GM23248 (cell line): ENCODE data around the gene CLEC16A. TPM values are rescaled to one million over a fixed set of nuclear protein-coding genes. Genes with fewer than 3 reads are reported as not detected.
A peak's percentile ranks its signal among the peaks of the same experiment; 100 is the strongest.

Experiments
- DNase-seq: peaks from one replicate; pipeline ENCODE4 v3.0.0-alpha.2; 2015
- H2AFZ ChIP-seq: fragments of 200-600 bp; sonication (generic); 2 replicates; pipeline ENCODE4 v1.6.1; 2016; ENCODE audit warnings: antibody characterized with exemption
- H3F3A ChIP-seq: fragments of 200-600 bp; sonication (generic); 2 replicates; pipeline ENCODE4 v1.6.1; 2016; ENCODE audit warnings: mild to moderate bottlenecking, antibody characterized with exemption, mixed run types; ENCODE audit not compliant: insufficient read depth
- H3K27ac ChIP-seq: fragments of 200-600 bp; sonication (generic); 2 replicates; pipeline ENCODE4 v1.5.1; 2016; ENCODE audit warnings: mild to moderate bottlenecking
- H3K27me3 ChIP-seq: fragments of 200-600 bp; sonication (generic); replicated peaks from 2 replicates; pipeline ENCODE4 v1.6.1; 2016; ENCODE audit warnings: mild to moderate bottlenecking; ENCODE audit not compliant: insufficient read depth
- H3K36me3 ChIP-seq: fragments of 200-600 bp; sonication (generic); 2 replicates; pipeline ENCODE4 v1.6.1; 2016; ENCODE audit warnings: low read depth, mild to moderate bottlenecking
- H3K4me1 ChIP-seq: fragments of 200-600 bp; sonication (generic); 2 replicates; pipeline ENCODE4 v1.6.1; 2016; ENCODE audit warnings: mild to moderate bottlenecking; ENCODE audit not compliant: insufficient read depth
- H3K4me2 ChIP-seq: fragments of 200-600 bp; sonication (generic); one replicate; pipeline ENCODE4 v1.6.1; 2016; ENCODE audit warnings: mild to moderate bottlenecking; ENCODE audit not compliant: unreplicated experiment
- H3K4me3 ChIP-seq: fragments of 200-600 bp; sonication (generic); 2 replicates; pipeline ENCODE4 v1.5.1; 2016; ENCODE audit warnings: mild to moderate bottlenecking
- H3K79me2 ChIP-seq: fragments of 200-600 bp; sonication (generic); 2 replicates; pipeline ENCODE4 v1.6.1; 2016; ENCODE audit warnings: mild to moderate bottlenecking; ENCODE audit not compliant: insufficient read depth
- H3K9ac ChIP-seq: fragments of 200-600 bp; sonication (generic); 2 replicates; pipeline ENCODE4 v1.6.1; 2016; ENCODE audit warnings: mild to moderate bottlenecking
- H3K9me2 ChIP-seq: fragments of 200-600 bp; sonication (generic); 2 replicates; pipeline ENCODE4 v1.6.1; 2016; ENCODE audit warnings: mixed run types, mild to moderate bottlenecking, moderate library complexity; ENCODE audit not compliant: insufficient read depth
- H3K9me3 ChIP-seq: fragments of 200-600 bp; sonication (generic); one replicate; pipeline ENCODE4 v1.6.1; 2017; ENCODE audit warnings: low read depth
- H4K20me1 ChIP-seq: fragments of 200-600 bp; sonication (generic); 2 replicates; pipeline ENCODE4 v1.6.0; 2016; ENCODE audit not compliant: insufficient read depth
- EZH2 ChIP-seq: fragments of 200-600 bp; sonication (generic); IDR thresholded peaks from 2 replicates; pipeline ENCODE4 v1.6.1; 2018; ENCODE audit warnings: antibody characterized with exemption, mild to moderate bottlenecking; ENCODE audit not compliant: insufficient read depth, poor library complexity, severe bottlenecking
- EZH2phosphoT487 ChIP-seq: fragments of 200-600 bp; sonication (generic); IDR thresholded peaks from 2 replicates; pipeline ENCODE4 v1.6.1; 2018; ENCODE audit warnings: antibody characterized with exemption, moderate library complexity, mild to moderate bottlenecking, low read depth; ENCODE audit not compliant: insufficient read depth
- WGBS, 2 experiments: methylation state at CpG; one replicate each; pipeline ENCODE4 v1.1.6; 2015 to 2017; ENCODE audit warnings: low lambda C conversion rate in 2 of 2, low coverage in 1 of 2; ENCODE audit errors: missing lambda C conversion rate in 2 of 2; 5-methylcytosine and 5-hydroxymethylcytosine counted together
- in situ Hi-C: fragments of 300-500 bp; cut with MboI; formaldehyde crosslinking; loops from 2 replicates; pipeline ENCODE4 v1.15.0; 2020
- polyA plus RNA-seq: library from polyadenylated mRNA; unstranded; fragments of >200 nt; fragmentation: Nextera tagmentation; extraction: Ambion mirVana; gene quantifications from 2 replicates; pipeline ENCODE4 v1.2.1, GENCODE V29; 2016
- total RNA-seq: library from RNA; depleted of rRNA; stranded (reverse); fragments of >200 nt; shearing (Covaris generic); gene quantifications from 2 replicates; pipeline ENCODE4 v1.2.3, GENCODE V29; 2014

The CLEC16A gene
- total and polyA plus RNA-seq, 2 experiments from 2014 or later: 13.2 to 21.4 TPM

DNA sequence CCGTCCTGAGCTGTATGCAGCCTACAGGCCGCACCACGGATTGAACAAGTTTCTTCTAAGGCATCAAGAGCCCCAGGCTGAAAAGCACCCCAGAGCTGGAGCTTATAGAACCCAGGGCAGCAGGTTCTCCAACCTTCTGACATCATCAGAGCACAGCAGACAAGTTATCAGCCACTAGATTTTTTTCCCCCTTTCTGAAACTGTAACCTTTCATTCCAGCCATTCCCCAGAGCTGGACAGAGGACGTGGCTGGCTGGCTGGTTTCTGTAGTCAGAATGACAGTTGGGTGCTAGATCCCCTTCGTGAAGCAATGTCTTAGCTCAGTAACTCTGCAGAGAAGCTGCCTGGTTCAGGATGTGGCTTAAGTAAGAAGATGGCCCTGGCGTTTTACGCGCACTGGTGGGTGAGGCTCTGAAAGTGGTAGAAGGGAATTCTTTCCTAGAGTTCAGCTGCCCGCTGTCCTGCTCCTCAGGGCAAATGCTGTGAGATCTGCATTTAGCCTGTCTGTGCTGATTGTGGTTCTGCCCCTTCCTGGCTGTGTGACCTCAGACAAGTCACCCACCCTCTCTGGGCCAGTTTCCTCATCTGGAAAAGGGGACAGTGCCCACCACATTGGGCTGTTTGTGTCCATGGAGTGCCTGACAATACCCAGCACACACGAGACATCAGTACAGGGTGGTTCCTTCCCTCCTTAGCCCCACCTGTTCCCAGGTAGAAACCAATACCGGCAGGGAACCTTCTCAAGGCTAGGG lies 11.2 kb upstream of the CLEC16A start:
- Histone ChIP-seq H3K27me3 (no peaks in the 10 kb centered on the region), H3F3A (no peaks in the 10 kb centered on the region), H2AFZ (no peak overlapping the region), H3K9me2 (no peaks in the 10 kb centered on the region), H3K9me3 (no peaks in the 10 kb centered on the region), H3K4me1 (peaks cover 17% of the 10 kb centered on the region; the same call in 1 of the 2 replicates), H3K79me2 (peaks cover 79% of the 10 kb centered on the region), H3K36me3 (no peaks in the 10 kb centered on the region), H3K4me2 (no peak overlapping the region), H3K9ac (no peak overlapping the region), H4K20me1 (peaks cover 6% of the 10 kb centered on the region; the same call in 1 of the 2 replicates), H3K4me3 (no peak overlapping the region), H3K27ac (no peak overlapping the region)
- WGBS, 2 experiments: 85 to 91% methylated on average over 11 of the region's 11 CpGs
- no peak for DNase-seq
- TF ChIP-seq EZH2phosphoT487: no peak
- TF ChIP-seq EZH2: no peak
- in situ Hi-C loops: no loop called here

DNA sequence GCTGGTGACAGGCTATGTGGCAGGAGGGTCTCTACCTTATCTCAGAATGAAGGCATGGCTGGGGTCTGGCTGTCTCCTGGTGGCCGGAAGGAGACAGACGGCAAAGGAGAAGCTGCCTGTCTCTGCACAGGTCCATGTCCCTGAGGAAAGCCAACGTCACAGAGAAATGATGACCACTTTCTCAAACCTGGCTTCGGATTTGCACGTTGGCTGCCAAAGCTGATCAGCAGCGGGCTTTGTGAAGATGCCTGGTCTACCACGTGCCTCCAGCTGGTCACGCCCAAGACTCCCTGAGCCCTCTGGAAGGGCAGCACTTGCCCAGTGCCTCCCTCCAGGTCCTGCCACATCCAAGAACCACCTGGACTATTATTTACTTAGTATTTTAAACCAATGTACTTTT lies 10.5 kb upstream of the CLEC16A start:
- Histone ChIP-seq H3K9me3 (no peaks in the 10 kb centered on the region), H3K4me3 (no peak overlapping the region), H2AFZ (no peak overlapping the region), H3K9ac (no peak overlapping the region), H3K4me2 (no peak overlapping the region), H3K79me2 (peaks cover 86% of the 10 kb centered on the region), H4K20me1 (peaks cover 6% of the 10 kb centered on the region; the same call in 1 of the 2 replicates), H3K27ac (no peak overlapping the region), H3K9me2 (no peaks in the 10 kb centered on the region), H3F3A (no peaks in the 10 kb centered on the region), H3K4me1 (peaks cover 22% of the 10 kb centered on the region; the same call in 1 of the 2 replicates), H3K27me3 (no peaks in the 10 kb centered on the region), H3K36me3 (no peaks in the 10 kb centered on the region)
- in situ Hi-C loops: no loop called here
- no peak for DNase-seq
- TF ChIP-seq EZH2phosphoT487: no peak
- TF ChIP-seq EZH2: no peak
- 51 to 54% methylated on average over 8 of the region's 8 CpGs for WGBS, 2 experiments

DNA sequence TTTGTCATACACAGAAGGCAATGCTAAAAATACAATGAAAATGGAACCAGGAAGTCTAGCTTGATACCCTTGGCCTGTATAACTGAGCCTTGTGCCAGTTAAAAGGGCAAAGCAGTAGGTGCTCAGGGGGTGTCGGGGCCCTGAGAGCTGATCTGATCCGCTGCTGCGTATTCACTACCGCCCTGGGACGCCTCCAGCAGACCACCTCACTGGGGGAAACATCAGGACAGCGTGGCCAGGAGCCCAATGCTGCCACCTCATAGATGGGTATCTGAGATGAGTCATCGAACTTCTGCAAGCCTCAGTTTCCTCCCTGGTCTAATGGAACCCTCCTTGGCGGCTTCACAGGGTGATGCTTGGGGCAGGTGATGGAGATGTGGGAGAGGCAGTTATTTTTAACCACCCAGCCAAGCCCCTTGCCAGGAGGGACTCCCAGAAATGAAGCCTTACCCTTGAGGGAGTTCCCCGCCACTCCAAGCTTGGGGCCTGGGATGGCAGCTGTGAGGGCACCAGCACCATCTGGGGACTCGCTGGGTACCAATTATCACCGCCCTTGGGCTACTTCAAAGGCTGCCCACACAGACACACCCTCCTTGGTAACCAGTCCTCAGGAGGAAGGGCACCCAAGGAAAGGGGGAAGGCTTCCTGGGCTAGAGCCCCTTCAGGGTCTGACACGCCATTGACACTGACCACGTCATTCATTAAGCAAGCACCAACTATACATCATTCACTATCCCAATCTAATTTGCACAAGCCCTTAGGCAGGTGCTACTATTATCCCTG lies 9.8 kb upstream of the CLEC16A start:
- no peak overlapping the region for H3K9ac ChIP-seq
- H3K4me1 ChIP-seq: peaks cover 28% of the 10 kb centered on the region; the same call in 1 of the 2 replicates
- H3K9me2 ChIP-seq: no peaks in the 10 kb centered on the region
- H3K27ac ChIP-seq: no peak overlapping the region
- no peaks in the 10 kb centered on the region for H3K9me3 ChIP-seq
- peaks cover 93% of the 10 kb centered on the region for H3K79me2 ChIP-seq
- no peaks in the 10 kb centered on the region for H3K36me3 ChIP-seq
- peaks cover 6% of the 10 kb centered on the region; the same call in 1 of the 2 replicates for H4K20me1 ChIP-seq
- no peak for DNase-seq
- WGBS, 2 experiments: 94 to 98% methylated on average over 13 of the region's 13 CpGs
- no peaks in the 10 kb centered on the region for H3F3A ChIP-seq
- in situ Hi-C loops: no loop called here
- TF ChIP-seq EZH2phosphoT487 (no peak), EZH2 (no peak)
- no peaks in the 10 kb centered on the region for H3K27me3 ChIP-seq
- no peak overlapping the region for H3K4me2 ChIP-seq
- H3K4me3 ChIP-seq: no peak overlapping the region
- H2AFZ ChIP-seq: no peak overlapping the region

DNA sequence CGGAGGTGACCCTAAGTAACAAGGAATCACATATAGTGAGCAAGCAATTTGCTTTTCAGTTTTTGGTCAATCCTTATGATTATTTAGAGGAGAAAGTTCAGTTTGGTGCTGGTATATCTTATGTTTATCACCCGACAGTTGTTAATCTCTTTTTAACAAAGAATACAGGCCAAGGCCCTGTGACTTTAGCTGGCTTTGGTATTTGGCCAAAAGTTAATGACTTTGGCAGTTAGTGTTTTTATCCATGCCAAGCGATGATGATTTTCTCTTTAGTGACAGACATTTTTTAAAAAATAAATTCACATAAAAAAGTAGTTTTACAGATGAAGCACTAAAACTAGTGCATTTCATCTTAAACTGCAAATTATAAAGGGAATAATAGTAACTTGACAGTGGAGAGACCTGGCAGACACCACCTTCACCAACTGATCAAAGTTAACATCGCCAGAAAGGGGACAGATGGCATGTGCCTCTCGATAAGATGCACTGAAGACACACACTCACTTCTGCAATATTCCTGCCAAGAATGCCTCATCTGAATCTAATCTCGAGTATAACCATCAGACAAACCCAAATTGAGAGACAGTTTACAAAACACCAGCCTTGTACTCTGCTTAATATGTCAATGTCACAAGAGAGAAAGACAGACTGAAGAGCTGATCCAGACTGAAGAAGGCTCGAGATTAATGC lies 9.0 kb upstream of the CLEC16A start:
- no peaks in the 10 kb centered on the region for H3K9me3 ChIP-seq
- peaks cover 99% of the 10 kb centered on the region for H3K79me2 ChIP-seq
- no peak overlapping the region for H3K4me3 ChIP-seq
- H3K27ac ChIP-seq: no peak overlapping the region
- H2AFZ ChIP-seq: no peak overlapping the region
- peaks cover 37% of the 10 kb centered on the region for H3K4me1 ChIP-seq
- no peaks in the 10 kb centered on the region for H3F3A ChIP-seq
- H3K36me3 ChIP-seq: no peaks in the 10 kb centered on the region
- no peak overlapping the region for H3K9ac ChIP-seq
- no peaks in the 10 kb centered on the region for H3K27me3 ChIP-seq
- in situ Hi-C loops: no loop called here
- 38 to 40% methylated on average over 7 of the region's 7 CpGs for whole genome bisulfite sequencing, 2 experiments
- peak overlapping the region; percentile 11 for H3K4me2 ChIP-seq
- no peak for DNase-seq
- TF ChIP-seq EZH2 (no peak), EZH2phosphoT487 (no peak)
- no peaks in the 10 kb centered on the region for H3K9me2 ChIP-seq
- H4K20me1 ChIP-seq: peaks cover 6% of the 10 kb centered on the region
